Ovary (tissue), 9 donors: ENCODE measurements around the gene STAP2. TPM values are rescaled to one million over a fixed set of nuclear protein-coding genes. Genes with fewer than 3 reads are reported as not detected.

ENCODE experiments used
- DNase-seq, 5 donors: peaks; one replicate each; pipeline ENCODE4 v3.0.0-alpha.2; 2019 to 2020
- H3K27ac ChIP-seq, 2 donors: fragments of 200-600 bp; one replicate each; pipeline versions ENCODE4 v1.5.1 to v1.8.0; 2019 to 2022
- H3K27me3 ChIP-seq: fragments of 200-600 bp; one replicate; pipeline ENCODE4 v1.8.0; 2022
- H3K36me3 ChIP-seq: fragments of 200-600 bp; sonication (generic); one replicate; pipeline ENCODE4 v1.5.1; 2019
- H3K4me1 ChIP-seq: one replicate; pipeline ENCODE4 v1.8.1; 2013; ENCODE audit warnings: mild to moderate bottlenecking, moderate library complexity; ENCODE audit not compliant: insufficient read depth
- H3K4me3 ChIP-seq: fragments of 200-600 bp; sonication (generic); one replicate; pipeline ENCODE4 v1.5.1; 2017
- H3K9me3 ChIP-seq, 2 donors: fragments of 200-600 bp in 1 of 2; sonication (generic) in 1 of 2; one replicate each; pipeline versions ENCODE4 v1.5.1 to v1.8.1; 2013 to 2019; ENCODE audit warnings: mild to moderate bottlenecking in 1 of 2, moderate library complexity in 1 of 2
- EP300 ChIP-seq: sonication (generic); formaldehyde crosslinking; IDR thresholded peaks from one replicate; pipeline ENCODE4 v1.6.1; 2017; ENCODE audit warnings: antibody characterized with exemption
- POLR2A ChIP-seq: fragments of 450-650 bp; IDR thresholded peaks from one replicate; pipeline ENCODE4 v1.6.1; 2017; ENCODE audit warnings: antibody characterized with exemption, mild to moderate bottlenecking, moderate library complexity
- WGBS, 3 donors: extraction: QIAGEN DNeasy Blood & Tissue Kit in 1 of 3; methylation state at CpG; one replicate each; pipeline versions ENCODE4 v1.1.5 to v1.1.7; 2013 to 2017; 5-methylcytosine and 5-hydroxymethylcytosine counted together
- intact Hi-C, 4 donors: fragments of 100-400 bp; cut with DNase I; formaldehyde crosslinking; loops; one replicate each; pipeline versions ENCODE4 v1.11.0 to v1.15.1; 2022 to 2023
- polyA plus RNA-seq, 2 donors: library from polyadenylated mRNA; stranded (reverse); fragments of 200-250 nt in 1 of 2; fragments of 350-450 nt in 1 of 2; fragmentation: Illumina TruSeq in 1 of 2; extraction: RNeasy Lipid Tissue Mini Kit (QIAGEN cat#74804) in 1 of 2; gene quantifications; one replicate each; pipeline ENCODE4 v1.2.3, GENCODE V29; 2013 to 2014
- total RNA-seq, 7 donors: library from RNA; depleted of rRNA in 2 of 7; stranded (reverse); fragments of >200 nt in 2 of 7; fragmentation: NEBNext Ultra II Directional in 3 of 7; extraction: Animal tissue kit (Norgen Biotek cat#: 25700) in 3 of 7; gene quantifications; one replicate each; pipeline versions ENCODE4 v1.1.0 to v1.2.4, GENCODE V29; 2016 to 2023
- TF ChIP-seq, protein P1 (sequence below), 3 donors: fragments of 450-650 bp in 2 of 3; fragments of 200-600 bp in 1 of 3; IDR thresholded peaks; one replicate each; pipeline versions ENCODE4 v1.5.1 to v1.8.0; 2016 to 2022; ENCODE audit warnings: antibody characterized with exemption in 3 of 3, mild to moderate bottlenecking in 1 of 3
- donor health status: DM: no; HTN: no; CAD: no; lungs with moderate emphysema.
- donor health status: DM: no; HTN: no; CAD: no.
- donor health status: Bipolar disorder and iron deficiency.
- donor health status: DM: yes; HTN: yes; CAD: no.
- donor health status: DM: no; HTN: no; CAD: no.
- donor health status: DM: yes; HTN: yes; CAD: no.

Gene STAP2
- total and polyA plus RNA-seq, 9 donors, result 9.7 to 32.5 (median 17.5) TPM

DNA sequence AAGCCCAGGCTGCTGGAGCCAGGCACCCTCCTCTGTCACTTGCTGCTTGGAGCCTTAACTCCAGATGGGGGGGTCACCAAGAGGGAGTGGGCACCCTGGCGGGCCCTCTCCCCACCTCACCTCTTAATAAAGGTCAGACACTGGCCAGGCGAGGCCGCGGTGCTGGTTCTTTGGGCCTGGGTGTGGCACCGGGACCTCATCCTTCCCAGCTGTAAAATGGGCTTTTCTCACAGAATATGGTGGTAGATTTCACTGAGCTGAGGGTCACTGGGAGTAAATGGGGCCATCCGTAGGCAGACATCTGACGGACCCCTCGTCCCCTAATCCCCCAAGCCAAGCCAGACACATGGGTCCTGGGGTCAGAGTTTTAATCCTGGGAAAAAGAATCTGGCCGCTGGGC, 14.9 kb downstream of the STAP2 start:
- no peaks in the 10 kb centered on the region for H3K9me3 ChIP-seq
- TF ChIP-seq POLR2A, result no peak
- TF ChIP-seq, protein P1, sequence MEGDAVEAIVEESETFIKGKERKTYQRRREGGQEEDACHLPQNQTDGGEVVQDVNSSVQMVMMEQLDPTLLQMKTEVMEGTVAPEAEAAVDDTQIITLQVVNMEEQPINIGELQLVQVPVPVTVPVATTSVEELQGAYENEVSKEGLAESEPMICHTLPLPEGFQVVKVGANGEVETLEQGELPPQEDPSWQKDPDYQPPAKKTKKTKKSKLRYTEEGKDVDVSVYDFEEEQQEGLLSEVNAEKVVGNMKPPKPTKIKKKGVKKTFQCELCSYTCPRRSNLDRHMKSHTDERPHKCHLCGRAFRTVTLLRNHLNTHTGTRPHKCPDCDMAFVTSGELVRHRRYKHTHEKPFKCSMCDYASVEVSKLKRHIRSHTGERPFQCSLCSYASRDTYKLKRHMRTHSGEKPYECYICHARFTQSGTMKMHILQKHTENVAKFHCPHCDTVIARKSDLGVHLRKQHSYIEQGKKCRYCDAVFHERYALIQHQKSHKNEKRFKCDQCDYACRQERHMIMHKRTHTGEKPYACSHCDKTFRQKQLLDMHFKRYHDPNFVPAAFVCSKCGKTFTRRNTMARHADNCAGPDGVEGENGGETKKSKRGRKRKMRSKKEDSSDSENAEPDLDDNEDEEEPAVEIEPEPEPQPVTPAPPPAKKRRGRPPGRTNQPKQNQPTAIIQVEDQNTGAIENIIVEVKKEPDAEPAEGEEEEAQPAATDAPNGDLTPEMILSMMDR (IDR thresholded peaks at IDR 0.05), result no peak
- DNase-seq, result no peak
- no peaks in the 10 kb centered on the region for H3K36me3 ChIP-seq
- intact Hi-C loops, result no loop called here
- peaks cover 6% of the 10 kb centered on the region for H3K4me1 ChIP-seq
- H3K27ac ChIP-seq, result no peak overlapping the region
- no peak overlapping the region for H3K4me3 ChIP-seq
- no peaks in the 10 kb centered on the region for H3K27me3 ChIP-seq
- WGBS, 3 donors, result 88 to 91% (median 89%) methylated on average over 9 of the region's 9 CpGs

DNA sequence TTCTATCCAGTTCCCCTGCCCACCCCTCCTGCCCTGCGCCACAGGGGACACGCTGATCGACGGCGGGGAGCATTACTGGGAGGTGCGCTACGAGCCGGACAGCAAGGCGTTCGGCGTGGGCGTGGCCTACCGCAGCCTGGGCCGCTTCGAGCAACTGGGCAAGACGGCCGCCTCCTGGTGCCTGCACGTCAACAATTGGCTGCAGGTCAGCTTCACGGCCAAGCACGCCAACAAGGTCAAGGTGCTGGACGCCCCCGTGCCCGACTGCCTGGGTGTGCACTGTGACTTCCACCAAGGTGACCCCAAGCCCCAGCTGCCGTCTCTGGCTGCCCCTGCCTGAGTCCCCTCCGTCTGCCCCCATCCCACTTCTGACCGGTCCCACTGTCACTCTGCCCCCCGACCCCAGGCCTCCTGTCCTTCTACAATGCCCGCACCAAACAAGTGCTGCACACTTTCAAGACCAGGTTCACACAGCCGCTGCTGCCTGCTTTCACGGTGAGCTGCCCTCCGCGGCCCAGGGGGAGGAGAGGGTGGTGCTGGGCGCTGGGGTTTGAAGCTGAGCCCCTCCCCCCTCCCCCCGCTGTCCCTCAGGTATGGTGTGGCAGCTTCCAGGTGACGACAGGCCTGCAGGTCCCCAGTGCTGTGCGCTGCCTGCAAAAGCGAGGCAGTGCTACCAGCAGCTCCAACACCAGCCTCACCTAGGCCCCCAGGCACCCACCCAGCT, 15.5 kb downstream of the STAP2 start:
- Histone ChIP-seq H3K4me1 (peaks cover 6% of the 10 kb centered on the region), H3K27me3 (no peaks in the 10 kb centered on the region), H3K4me3 (no peak overlapping the region), H3K36me3 (no peaks in the 10 kb centered on the region), H3K27ac (no peak overlapping the region), H3K9me3 (no peaks in the 10 kb centered on the region)
- no peak for TF ChIP-seq POLR2A
- TF ChIP-seq, protein P1 (IDR thresholded peaks at IDR 0.05), result no peak
- 60 to 76% (median 73%) methylated on average over 36 to 37 of the region's 37 CpGs for WGBS, 3 donors
- DNase-seq, result peak in 4 of 5 donors; percentile 30 to 76 (median 61)
- intact Hi-C loops, result no loop called here

DNA sequence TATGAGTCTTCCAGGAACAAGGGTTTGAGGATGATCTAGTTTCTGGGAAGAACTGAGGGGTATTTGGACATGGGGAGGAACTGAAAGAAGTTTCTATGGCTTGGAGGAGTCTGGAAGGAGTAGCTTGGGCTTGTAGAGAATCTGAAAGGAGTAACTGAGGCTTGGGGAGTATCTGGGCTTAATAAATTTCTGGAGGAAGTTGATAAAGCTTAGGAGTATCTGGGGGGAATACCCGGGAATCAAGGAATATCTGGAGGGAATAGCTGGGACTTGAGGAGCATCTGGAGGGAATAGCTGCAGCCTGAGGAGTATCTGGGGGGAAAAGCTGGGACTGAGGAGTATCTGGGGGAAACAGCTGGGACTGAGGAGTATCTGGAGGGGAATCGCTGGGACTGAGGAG, 18.2 kb downstream of the STAP2 start:
- Histone ChIP-seq H3K9me3 (no peaks in the 10 kb centered on the region), H3K4me3 (no peak overlapping the region), H3K4me1 (no peaks in the 10 kb centered on the region), H3K27me3 (no peaks in the 10 kb centered on the region), H3K36me3 (no peaks in the 10 kb centered on the region), H3K27ac (no peak overlapping the region)
- intact Hi-C loops, result no loop called here
- TF ChIP-seq EP300 (no peak), POLR2A (no peak)
- TF ChIP-seq, protein P1 (IDR thresholded peaks at IDR 0.05), result no peak
- DNase-seq, result no peak
- WGBS, 3 donors, result 91 to 96% (median 93%) methylated on average over 2 of the region's 2 CpGs

DNA sequence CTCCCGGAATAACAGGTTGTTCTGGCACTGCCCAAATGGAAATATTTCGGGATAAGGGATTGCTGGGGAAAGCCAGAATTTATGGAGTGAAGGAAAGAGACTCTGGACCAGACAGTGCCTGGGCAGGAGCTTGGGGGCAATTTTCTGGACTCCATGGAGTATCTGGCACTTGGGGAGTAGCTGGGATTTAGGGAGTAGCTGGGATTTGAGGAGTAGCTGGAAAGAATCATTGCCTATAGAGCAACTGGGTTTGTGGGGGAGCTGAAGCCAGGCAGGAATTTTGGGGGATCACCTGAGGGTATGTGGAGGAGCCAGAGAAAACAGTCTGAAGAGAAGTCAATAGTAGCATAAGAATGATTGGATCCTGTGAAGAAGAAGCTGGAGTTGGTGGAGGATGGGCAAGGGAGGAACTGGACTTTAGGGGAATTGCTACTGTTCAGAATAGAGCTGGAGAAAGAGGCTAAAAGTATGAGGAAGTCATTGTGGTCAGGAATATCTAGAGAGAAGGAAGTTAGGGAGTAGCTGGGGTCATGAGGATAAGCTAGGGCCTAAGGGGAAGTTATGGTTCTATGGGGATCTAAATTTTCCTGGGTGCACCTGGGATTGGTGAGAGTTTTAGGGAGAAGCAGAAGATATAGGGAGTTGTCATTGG, 19.4 kb downstream of the STAP2 start:
- Histone ChIP-seq H3K4me1 (no peaks in the 10 kb centered on the region), H3K36me3 (no peaks in the 10 kb centered on the region), H3K4me3 (no peak overlapping the region), H3K27ac (no peak overlapping the region), H3K9me3 (no peaks in the 10 kb centered on the region), H3K27me3 (no peaks in the 10 kb centered on the region)
- 95 to 100% (median 100%) methylated on average over 2 of the region's 2 CpGs for WGBS, 3 donors
- DNase-seq, result no peak
- no peak for TF ChIP-seq POLR2A
- no peak for TF ChIP-seq EP300
- TF ChIP-seq, protein P1 (IDR thresholded peaks at IDR 0.05), result no peak
- intact Hi-C loops, result no loop called here
